SK-N-MC (cell line): ENCODE results near the gene ZNF593.

Experiments used
- EZH2 ChIP-seq: fragments of 200-600 bp; sonication (generic); IDR thresholded peaks from one replicate; pipeline ENCODE4 v1.6.1; 2017; ENCODE audit warnings: antibody characterized with exemption
- FOXP2 ChIP-seq: optimal IDR thresholded peaks from 2 replicates; pipeline ENCODE3; 2011; ENCODE audit warnings: mild to moderate bottlenecking, moderate library complexity; ENCODE audit not compliant: insufficient read depth; ENCODE audit errors: extremely low read length, control extremely low read depth
- POLR2AphosphoS5 ChIP-seq: IDR thresholded peaks from 2 replicates; pipeline ENCODE4 v1.6.1; 2012; ENCODE audit warnings: mild to moderate bottlenecking, low read depth, low read length, borderline replicate concordance

GRCh38 chr1:26164861-26165842, 4.6 kb upstream of the ZNF593 start:
- TF ChIP-seq EZH2, result no peak
- TF ChIP-seq POLR2AphosphoS5, result no peak
- no peak for TF ChIP-seq FOXP2
